Central memory CD4-positive, alpha-beta T cell (primary cell): Measurements from ENCODE around the gene ATAD3B.
"Not testable (repeated sequence)": the region's sequence is repeated elsewhere in the genome, so short reads cannot be mapped to it uniquely, and the experiment has no call there.

Experiments
- DNase-seq: peaks from one replicate; pipeline ENCODE4 v3.0.0; 2022

ATAD3B gene

DNA sequence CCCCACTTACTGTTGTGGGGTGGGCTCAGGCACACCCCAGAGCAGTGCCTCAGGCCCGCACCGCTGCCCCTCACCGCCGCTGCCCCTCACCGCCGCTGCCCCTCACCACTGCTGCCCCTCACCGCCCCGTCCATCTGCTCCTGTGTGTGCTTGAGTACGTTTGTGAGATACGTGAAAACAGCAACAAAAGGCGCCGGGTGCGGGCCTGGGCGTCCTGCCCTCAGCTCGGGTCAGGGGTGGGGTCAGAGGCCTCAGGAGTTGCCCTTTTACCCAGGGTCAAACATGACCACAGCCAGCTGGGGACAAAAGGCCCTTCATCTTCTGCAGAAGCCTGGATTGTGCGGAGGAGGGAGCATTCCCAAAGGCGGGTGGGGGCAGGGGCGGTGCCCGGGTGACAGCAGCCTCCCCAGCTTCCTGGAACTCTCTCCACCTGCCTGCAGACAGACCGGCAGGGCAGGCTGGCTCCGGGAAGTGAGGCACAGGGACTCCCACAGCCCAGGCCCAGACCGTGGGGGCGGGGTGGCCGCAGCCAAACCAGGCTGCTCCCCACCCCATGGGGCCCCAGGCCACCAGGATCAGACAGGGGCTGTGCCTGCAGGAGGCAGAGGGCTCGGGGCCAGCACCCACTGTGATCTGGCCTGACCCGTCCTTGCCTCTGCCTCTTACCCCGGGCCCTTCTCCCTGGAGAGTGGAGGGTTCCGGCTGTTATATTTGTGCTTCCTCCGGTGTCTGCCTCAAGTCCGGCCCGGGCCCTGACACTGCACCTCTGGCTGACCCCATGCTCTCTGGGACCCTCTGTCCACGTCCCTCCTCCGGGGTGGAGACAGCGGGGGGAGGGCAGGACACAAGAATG is 38.4 kb upstream of the ATAD3B start:
- no peak for DNase-seq

DNA sequence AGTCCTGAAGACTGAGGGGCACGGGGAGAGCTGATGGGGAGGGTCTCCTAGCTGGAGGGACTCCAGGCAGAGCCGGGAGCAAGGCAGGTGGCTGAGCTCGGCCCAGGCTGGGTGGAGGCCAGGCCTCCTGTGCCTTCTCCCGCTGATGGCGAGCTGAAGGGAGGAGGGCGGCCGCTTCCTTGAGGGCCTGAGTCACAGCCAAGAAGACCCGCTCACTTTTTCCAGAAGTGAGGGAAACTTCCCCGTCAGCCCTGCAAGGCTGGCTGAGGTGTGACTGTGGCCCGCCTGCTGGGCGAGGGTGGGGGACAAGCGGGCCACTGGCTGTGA is 37.8 kb upstream of the ATAD3B start:
- no peak for DNase-seq

DNA sequence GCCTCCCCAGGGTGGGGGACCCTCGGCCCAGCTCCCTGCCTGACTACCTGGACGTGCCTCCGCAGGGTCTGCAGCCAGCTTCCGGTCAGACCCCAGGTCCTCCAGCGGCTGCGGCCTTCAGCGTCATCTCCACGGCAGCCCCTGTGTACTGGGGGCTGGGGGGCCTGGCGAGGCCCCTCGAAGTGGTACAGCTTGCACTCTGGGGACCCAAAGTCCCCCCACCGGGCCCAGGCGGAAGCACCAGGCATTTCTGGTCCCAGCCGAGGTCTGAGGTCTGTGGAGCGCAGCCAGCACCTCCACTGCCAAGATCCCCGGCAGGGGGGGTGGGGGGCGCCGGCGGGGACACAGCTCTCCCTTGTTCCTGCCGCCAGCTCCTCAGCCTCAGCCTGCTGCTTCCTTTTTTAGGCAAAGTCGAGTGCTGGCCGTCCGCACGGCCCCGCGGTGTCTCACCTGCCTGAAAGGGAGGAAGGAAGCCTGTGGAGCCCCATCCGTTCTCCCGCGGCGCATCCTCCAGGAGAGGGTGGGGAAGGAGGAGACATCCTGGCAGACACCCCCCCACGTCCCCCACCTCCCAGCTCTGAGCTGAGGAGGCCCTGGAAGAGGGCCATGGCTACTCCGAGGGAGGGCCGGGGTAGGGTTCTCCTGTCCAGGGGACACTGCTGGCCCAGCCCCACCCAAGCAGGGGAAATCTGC is 37.3 kb upstream of the ATAD3B start:
- DNase-seq = no peak

DNA sequence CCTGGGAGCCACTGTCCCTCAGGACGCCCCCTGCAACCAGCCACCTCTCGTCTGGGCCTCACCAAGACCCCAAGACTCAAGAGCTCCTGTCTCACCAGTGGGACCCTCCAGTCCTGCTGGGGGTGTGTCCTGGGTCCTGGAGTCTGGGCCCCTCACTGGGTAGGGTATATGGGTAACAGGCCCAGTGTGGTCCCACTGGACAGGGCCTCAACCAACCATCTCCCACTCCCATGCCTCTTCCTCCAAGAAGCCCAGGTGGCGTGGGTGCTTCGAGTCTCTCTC is 36.8 kb upstream of the ATAD3B start:
- DNase-seq = no peak

DNA sequence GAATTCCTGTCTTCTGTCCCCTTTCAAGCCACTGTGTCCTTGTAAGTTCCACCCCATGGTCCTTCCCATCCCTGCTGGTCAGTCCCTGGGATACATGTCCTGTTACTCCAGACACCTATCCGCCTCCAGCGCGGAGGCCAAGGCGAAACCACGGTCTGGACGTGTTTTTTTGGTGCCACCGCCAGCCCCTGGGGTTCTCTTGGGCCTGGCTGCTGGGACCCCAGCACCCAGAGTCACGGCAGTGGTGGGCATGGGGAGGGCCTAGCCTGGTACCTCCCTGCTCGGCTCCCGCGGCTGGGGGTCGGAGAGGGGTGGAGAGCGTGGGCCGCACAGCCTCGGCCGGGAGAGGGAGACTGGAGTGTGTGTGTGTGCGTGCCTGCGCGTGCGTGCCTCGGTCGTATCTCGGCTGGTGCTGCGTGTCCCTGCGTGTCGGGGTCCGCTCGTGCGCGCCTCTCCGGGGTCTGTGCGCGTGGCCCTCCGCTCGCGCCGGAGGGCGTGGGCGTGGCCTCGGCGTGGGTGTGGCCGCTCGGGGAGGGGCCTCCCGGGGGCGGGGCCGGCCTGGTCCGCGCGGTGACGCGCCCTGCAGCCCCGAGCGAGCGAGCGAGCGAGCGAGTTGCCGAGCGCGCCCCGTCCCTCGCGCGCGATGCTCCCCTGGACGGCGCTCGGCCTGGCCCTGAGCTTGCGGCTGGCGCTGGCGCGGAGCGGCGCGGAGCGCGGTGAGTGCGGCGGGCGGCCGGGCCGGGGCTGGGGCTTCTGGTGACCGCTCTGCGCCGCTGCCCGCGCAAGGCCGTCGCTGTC is 36.3 kb upstream of the ATAD3B start, which contains the start of gene VWA1:
TSS of gene VWA1 (plus strand) at position 585 of the 798 bp plus-strand sequence. CDS start at position 644, 59 bp downstream.
- DNase-seq = peak; percentile 38

DNA sequence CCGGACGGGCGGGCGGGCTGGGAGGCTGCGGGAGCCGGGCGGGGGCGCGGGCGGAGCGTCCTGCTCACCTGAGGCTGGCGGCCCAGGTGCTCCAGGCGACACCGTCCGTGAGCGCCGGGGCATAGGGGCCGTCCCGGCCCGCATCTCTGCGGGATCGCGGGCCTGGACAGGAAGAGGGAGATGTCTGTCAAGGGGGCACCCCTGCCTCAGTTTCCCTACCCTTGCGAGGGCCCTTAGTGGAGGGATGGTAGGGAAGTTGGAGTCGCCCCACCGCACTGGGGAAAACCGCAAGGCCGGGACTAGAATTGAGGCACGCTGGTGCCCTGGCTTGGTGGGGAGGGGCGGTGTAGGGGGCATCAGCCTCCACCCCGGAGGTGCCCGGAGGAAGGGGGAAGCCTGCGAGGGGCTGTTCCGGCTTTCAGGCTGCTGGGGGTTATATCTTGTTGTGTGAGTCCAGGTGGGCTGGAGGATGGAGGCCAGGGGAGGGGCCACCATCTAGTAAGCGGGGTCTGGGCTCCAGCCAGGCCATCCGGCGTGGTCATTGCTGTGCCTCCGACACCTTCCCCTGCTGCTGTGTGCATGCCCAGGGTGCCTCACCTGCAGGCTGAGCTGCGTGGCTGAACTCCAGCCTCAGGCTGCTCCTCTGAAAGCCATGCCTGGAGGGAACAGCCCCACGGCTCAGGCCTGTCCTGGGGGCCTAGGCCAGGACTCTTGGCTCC is 35.5 kb upstream of the ATAD3B start:
- no peak for DNase-seq

DNA sequence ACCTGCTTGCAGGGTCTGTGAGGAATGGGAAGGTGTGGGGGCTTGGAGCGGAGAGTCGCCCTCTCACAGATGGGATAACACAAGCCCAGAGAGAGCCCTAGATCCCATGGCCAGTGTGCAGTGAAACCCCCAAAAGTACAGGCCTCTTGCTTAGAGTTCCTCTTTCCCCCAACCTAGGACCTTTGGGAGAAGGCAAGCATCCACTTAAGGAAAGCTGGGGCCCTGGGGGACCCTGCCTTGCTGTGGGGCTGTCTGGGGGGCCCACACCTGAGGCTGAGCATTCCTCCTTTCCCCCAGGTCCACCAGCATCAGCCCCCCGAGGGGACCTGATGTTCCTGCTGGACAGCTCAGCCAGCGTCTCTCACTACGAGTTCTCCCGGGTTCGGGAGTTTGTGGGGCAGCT is 34.9 kb upstream of the ATAD3B start:
- no peak for DNase-seq

DNA sequence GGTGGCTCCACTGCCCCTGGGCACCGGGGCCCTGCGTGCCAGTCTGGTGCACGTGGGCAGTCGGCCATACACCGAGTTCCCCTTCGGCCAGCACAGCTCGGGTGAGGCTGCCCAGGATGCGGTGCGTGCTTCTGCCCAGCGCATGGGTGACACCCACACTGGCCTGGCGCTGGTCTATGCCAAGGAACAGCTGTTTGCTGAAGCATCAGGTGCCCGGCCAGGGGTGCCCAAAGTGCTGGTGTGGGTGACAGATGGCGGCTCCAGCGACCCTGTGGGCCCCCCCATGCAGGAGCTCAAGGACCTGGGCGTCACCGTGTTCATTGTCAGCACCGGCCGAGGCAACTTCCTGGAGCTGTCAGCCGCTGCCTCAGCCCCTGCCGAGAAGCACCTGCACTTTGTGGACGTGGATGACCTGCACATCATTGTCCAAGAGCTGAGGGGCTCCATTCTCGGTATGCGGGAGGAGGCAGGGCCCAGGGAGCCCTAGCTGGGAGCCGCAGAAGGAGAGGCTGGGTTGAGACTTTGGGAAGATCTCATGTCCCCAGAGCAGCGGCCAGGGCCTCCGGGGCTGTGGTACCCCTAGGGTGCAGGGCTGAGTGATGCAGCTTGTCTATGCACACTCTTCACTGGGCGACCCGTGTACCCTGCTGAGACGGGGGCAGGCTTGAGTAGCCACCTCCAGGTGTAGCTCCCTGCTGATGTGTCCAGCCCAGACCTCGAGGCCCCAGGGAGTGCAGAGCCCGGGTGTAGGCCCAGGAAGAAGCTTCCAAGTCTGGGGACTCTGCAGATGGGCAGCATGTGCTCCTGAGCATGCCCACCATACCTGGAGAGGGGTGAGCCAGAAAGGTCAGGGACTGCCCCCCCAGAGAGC is 34.3 kb upstream of the ATAD3B start:
- no peak for DNase-seq

DNA sequence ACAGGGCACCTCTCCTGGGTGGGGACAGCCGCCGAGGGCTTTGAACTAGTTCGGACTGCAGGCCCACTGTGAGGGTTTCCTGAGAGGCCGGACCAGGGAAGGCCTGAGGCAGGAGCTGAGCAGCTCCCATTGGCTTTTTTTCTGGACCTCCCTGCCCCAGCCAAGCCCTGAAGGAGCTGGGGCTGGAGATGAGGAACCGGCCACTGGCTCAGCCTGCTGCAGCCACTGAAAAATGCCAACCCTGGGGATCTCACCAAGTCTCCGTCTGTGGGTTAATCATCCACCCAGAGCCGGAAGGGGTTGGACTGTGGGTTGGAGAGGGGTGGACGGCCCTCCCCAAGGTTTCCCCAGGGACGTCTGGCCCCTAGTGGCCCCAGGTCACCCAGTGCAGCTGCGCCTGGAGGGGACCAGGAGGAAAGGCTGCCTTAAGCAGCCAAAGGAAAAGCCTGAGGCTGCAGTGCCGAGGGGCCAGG is 33.6 kb upstream of the ATAD3B start:
- DNase-seq = no peak

DNA sequence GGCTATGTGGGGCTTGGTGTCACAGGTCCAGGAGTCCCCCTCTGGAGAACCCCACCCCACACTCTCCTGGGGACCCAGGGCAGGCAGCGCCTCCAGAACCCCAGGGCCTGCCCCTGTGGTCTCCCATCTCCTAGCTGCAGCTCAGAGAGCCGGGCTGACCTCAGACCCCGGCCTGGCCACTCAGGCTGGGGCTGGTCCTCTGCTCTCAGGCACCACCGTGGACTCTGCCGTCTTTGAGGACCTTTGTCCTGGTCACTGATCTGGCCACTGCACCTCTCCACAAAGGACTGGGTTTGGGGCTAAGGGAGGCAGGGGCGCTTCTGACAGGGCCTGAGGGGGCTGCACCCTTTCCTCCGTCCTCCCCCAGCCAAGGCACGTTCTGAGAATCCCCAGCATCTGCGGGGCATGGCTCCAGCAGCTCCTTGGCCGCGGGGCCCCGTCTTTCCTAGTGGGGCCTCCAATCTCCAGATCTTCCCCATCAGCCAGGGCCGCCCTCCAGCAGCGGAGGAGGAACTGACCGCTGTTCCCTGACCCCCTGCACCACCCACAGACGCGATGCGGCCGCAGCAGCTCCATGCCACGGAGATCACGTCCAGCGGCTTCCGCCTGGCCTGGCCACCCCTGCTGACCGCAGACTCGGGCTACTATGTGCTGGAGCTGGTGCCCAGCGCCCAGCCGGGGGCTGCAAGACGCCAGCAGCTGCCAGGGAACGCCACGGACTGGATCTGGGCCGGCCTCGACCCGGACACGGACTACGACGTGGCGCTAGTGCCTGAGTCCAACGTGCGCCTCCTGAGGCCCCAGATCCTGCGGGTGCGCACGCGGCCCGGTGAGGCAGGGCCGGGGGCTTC is 32.8 kb upstream of the ATAD3B start:
- DNase-seq = no peak

DNA sequence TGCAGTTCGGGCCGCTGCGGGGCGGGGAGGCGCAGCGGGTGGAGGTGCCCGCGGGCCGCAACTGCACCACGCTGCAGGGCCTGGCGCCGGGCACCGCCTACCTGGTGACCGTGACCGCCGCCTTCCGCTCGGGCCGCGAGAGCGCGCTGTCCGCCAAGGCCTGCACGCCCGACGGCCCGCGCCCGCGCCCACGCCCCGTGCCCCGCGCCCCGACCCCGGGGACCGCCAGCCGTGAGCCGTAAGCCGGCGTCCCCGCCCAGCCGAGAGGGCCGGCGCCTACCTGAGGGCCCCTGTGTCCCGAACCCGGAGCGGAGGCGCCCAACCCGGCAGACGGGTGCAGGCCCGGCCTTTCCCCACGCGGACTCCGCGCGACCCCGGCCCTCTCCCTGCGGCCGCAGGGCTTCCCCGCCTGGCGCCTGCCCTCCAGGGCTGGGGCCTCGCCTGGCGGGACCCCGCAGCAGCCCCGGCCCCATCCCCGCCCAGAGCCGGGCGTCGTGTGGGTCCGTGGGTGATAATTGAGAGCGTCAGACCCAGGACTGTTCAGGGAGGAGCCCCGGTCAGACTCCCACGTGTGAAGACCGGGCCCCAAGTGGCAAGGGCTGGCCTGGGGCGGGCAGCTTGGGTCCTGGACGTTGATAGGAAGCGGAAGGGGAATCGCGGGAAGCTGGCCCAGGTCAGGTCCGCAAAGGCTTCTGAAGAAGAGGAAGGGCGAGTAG is 31.9 kb upstream of the ATAD3B start:
- DNase-seq = no peak

DNA sequence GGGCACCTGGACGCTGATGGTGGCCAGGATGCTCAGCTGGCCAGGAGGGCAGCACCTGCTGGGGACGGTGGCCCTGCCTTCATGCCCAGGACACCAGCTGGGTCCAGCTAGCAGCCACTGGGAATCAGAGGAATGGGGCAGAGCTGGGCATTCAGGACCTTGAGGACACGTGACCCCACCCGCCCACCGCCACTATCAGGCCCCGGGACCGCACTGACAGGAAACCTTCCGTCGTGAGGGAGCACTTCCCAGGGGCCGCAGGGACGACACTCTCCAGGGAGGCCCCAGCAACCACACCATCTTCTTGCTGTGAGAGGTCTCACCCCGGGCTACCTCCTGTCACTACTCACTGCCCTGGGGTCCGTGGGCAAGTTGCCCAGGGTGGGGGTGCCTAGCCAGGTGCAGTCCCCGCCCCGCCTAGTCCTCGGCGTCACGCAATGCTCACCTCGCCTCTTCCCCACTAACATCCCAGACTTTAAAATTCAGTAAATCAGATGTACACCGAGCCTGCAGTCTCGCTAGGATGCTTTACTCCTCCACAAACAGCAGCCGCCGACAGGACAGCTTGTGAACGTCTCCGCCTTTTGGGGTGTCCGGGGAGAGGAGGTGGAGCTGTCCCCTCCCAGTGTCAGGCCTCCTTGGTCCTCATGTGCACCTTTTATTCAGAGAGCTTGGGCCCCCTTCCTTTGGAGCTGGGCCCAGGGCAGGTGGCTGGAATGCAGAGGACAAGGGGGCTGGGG is 31.1 kb upstream of the ATAD3B start:
- no peak for DNase-seq

DNA sequence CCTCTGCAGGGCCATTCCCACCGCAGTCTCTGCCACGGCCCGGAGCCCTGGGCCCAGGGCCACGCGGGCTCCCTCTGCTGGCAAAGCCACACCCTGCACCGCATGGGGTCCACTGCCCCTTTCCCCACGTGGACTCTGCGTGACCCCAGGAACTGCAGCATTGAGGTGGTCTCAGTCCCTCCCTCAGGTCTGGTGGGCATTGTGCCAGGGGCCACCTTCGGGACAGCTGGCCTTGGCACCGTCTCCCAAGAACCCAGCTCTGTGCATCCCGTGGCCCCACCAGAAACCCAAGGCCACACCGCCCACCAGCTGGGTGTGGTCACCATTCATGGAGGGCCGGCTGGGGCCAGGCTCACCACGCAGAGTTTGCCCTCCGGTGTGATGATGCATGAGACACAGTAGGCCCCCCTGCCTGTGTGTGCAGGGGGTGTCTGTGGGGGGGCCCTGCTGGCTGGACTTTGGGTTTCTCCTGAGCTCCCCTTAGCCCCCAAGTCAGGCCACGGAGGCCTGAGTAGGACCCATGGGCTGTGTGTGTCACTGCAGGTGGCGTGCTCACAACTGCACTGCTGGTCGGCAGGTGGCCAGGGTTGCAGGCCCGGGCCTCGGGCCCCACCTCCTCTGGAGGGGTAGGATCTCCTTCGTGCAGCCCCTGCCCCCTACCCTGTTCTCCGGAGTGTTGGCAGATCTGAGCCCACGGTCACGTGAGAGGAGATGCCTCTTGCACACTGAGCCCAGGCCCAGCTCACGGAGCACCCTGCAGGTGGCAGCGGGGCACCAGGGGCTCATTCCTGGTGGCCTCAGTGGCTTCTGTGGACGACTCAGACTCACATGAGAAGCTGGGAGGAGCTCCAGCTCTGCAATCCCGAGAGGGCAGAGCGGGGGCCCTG is 30.3 kb upstream of the ATAD3B start:
- peak; percentile 35 for DNase-seq

DNA sequence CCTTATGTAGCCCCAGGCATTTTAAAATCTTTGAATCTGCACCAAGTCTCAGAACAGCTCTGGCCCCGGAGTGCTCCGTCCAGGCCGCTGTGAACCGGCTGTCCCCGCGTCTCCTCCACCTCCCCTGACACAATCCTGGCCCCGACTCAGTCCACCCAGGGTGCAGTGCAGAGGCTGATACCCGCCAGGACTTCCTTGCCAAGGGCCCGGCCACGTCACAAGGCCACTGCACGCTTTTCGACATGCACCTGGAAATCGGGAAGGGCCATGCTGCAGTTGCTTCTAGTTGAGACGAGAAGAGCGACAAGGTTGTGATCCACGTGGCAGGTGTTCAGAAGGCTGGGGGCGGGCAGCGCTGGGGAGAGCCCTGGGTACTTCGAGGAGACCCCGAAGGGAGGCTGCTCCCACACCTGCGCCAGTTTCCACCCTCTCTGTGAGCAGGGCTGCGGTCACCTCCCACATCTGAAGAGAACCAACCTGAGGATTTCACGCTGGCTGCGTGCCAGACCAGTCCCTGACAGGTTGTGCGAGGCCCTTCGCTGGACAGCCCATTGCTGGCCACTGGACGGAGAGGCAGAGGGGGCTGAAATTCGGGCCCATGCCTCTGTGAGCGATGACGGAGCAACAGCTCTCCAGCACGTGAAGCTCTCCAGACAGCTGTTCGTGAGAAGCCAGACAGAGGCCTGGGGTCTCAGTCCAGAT is 29.3 kb upstream of the ATAD3B start:
- no peak for DNase-seq

DNA sequence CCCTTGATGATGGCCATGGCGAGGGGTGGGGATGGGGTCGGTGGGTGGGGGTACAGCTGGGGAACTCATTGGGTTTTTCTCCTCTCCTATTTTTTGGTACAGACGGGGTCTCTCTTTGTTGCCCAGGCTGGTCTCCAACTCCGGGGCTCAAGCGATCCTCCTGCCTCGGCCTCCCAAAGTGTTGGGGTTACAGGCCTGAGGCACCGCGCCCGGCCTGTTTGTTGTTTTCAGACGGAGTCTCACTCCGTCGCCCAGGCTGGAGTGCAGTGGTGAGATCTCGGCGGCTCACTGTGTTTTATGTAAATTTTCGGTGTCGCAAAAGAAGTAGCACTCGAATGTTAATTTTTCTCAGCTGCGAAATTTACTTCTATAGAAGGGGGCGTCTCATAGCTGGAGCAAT is 24.9 kb upstream of the ATAD3B start:
- not testable (repeated sequence) for DNase-seq

DNA sequence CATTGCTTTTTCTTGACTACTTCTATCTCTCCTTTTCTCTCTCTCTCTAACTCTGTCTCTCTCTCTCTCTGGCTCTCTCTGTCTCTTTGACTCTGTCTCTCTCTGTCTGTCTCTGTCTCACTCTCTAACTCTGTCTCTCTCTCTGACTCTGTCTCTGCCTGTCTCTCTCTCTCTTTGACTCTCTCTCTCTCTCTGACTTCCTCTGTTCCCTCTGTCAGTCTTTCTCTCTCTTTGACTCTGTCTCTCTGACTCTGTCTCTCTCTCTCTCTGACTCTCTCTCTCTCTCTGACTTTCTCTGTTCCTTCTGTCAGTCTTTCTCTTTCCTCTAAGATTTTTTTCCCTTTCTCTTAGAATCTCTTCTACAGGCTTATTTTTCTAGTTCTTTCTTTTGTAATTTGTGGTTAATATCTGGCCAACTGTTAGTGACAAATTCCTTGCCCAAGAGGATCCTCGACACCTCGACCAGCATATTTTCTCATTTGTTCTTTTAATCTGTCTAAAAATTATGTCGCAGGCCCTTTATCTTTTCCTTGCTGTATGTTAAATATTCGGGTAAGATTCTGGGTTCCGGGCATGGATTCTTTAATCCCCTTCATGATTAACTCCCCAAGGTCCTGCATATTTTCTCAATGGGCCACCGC is 22.3 kb upstream of the ATAD3B start, which contains the start of gene ATAD3C:
TSS of gene ATAD3C (plus strand) at position 591 of the 641 bp plus-strand sequence. CDS start 995 bp downstream, outside the sequence.
- DNase-seq = no peak

DNA sequence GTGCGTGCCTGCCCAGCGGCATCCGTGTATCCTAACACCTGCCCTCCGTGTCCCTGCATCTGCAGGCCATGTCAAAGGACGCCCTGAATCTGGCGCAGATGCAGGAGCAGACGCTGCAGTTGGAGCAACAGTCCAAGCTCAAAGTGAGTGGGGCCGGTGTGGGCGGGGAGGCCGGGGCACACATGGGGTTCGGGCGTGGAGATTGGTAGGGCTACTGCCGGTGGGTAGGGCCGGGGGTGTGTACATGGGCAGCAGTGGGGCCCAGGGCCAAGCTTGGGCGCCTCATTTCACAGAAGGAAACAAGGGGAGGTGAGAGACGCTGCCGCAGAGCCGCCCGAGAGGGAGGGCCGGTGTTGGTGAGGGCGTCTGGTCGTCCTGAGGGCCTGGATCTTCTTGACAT is 20.9 kb upstream of the ATAD3B start:
- DNase-seq = not testable (repeated sequence)
